OCI-LY3 (cell line): ENCODE results near the gene IGFL1.

Experiments
- CTCF ChIP-seq: fragments of 200-600, 300-600 bp; sonication (generic); IDR thresholded peaks from 2 replicates; pipeline ENCODE4 v1.5.1; 2014; ENCODE audit warnings: antibody characterized with exemption, low read length, low read depth
- EZH2phosphoT487 ChIP-seq: fragments of 200-600 bp; shearing (Covaris generic); IDR thresholded peaks from 2 replicates; pipeline ENCODE4 v1.6.1; 2018; ENCODE audit warnings: antibody characterized with exemption, mixed run types, low read depth

GRCh38 chr19:46198756-46199155, 30.8 kb upstream of the IGFL1 start:
- TF ChIP-seq CTCF (no peak), EZH2phosphoT487 (no peak)
